ENCODE results near the gene GATAD1.
A peak's percentile ranks its signal among the peaks of the same experiment; 100 is the strongest.

Gene GATAD1, protein sequence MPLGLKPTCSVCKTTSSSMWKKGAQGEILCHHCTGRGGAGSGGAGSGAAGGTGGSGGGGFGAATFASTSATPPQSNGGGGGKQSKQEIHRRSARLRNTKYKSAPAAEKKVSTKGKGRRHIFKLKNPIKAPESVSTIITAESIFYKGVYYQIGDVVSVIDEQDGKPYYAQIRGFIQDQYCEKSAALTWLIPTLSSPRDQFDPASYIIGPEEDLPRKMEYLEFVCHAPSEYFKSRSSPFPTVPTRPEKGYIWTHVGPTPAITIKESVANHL

DNA sequence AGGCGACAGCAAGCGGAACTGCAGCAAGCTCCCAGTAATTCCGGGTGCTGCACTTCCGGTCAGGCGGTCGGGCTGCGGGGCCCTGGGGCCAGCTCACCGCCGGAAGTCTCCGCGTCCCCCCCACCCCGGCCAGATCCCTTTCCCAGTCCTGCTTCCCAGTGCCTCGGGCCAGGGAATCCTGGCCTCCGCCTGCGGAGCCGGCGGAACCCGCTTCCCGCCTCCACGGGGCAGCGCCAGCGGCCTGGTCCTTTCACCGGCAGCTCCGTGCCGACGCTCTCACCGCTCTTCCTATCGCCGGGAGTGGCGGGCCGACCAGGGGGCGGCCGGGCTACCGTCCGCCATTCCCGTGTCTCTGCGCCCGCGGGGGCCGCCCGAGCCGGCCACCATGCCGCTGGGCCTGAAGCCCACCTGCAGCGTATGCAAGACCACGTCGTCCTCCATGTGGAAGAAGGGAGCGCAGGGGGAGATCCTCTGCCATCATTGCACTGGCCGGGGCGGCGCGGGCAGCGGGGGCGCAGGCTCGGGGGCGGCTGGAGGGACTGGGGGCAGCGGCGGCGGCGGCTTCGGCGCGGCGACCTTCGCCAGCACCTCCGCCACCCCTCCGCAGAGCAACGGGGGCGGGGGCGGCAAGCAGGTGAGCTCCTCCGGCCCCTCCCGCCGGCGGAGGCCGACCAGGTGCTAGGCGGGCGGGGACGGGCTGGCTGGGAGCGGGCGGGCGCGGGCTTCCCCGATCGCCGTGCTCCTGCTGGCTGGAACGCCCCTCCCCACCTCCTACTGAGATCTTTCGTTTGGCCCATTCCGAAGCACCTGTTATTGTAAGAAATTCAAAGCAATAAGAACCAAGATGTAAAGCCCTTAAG, at the start of gene GATAD1:
GATAD1 (plus strand) TSS at position 138 of the 860 bp plus-strand sequence; CDS start at position 386, 248 bp downstream.
- TF ChIP-seq, protein P1, sequence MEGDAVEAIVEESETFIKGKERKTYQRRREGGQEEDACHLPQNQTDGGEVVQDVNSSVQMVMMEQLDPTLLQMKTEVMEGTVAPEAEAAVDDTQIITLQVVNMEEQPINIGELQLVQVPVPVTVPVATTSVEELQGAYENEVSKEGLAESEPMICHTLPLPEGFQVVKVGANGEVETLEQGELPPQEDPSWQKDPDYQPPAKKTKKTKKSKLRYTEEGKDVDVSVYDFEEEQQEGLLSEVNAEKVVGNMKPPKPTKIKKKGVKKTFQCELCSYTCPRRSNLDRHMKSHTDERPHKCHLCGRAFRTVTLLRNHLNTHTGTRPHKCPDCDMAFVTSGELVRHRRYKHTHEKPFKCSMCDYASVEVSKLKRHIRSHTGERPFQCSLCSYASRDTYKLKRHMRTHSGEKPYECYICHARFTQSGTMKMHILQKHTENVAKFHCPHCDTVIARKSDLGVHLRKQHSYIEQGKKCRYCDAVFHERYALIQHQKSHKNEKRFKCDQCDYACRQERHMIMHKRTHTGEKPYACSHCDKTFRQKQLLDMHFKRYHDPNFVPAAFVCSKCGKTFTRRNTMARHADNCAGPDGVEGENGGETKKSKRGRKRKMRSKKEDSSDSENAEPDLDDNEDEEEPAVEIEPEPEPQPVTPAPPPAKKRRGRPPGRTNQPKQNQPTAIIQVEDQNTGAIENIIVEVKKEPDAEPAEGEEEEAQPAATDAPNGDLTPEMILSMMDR (IDR thresholded peaks at IDR 0.05; ENCODE audit: borderline replicate concordance, control extremely low read depth, extremely low read depth, insufficient read depth, missing control alignments), result peak; percentile 83
- in situ Hi-C loops (cut with MboI; ENCODE audit: low sequenced_read_pairs, unreplicated experiment), result loop anchor here (10.0 kb wide), 1 partner anchor 623 kb away; no protein-coding TSS in a partner anchor
- peak; percentile 91 for DNase-seq (ENCODE audit: low spot score)

DNA sequence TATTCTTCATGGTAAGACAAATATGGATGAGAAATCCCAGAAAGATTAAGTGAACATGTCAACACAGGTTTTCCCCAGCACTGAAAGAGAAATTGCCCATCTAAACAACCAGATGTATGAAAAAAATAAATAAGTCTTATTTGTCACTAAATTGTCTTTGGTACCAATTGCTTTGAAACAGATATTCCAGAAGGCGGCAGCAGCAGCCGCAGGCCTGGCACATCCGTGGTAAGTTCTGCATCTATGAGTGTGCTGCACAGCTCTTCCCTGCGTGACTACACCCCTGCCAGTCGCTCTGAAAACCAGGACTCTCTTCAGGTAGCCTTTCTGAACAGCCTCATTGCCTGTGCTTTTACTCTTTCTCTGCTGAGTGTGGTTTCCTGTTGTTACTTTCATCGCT, 49.7 kb upstream of the GATAD1 start:
- no peak for DNase-seq (ENCODE audit: low spot score)
- in situ Hi-C loops (cut with MboI; ENCODE audit: low sequenced_read_pairs, unreplicated experiment), result no loop called here
- TF ChIP-seq, protein P1 (IDR thresholded peaks at IDR 0.05; ENCODE audit: borderline replicate concordance, control extremely low read depth, extremely low read depth, insufficient read depth, missing control alignments), result no peak

DNA sequence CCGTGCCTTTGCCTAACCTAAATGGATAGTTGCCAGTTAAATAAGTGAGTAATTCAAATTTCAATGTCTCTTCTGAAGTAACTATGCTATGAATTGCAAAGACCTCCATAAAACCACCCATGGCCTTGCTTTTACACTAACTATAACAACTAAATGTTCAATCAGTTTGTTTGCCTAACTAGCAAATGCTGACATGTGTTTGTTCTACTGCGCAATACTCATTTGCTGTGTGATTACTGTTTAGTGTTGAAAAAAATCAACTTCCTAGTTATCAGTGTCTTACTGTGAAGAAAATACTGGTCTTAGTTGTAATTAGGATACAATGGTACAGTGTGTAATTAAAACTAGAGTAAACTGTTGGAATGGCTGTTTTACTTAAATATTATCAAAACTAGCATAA, 47.3 kb upstream of the GATAD1 start:
- DNase-seq (ENCODE audit: low spot score), result no peak
- TF ChIP-seq, protein P1 (IDR thresholded peaks at IDR 0.05; ENCODE audit: borderline replicate concordance, control extremely low read depth, extremely low read depth, insufficient read depth, missing control alignments), result no peak
- in situ Hi-C loops (cut with MboI; ENCODE audit: low sequenced_read_pairs, unreplicated experiment), result no loop called here

DNA sequence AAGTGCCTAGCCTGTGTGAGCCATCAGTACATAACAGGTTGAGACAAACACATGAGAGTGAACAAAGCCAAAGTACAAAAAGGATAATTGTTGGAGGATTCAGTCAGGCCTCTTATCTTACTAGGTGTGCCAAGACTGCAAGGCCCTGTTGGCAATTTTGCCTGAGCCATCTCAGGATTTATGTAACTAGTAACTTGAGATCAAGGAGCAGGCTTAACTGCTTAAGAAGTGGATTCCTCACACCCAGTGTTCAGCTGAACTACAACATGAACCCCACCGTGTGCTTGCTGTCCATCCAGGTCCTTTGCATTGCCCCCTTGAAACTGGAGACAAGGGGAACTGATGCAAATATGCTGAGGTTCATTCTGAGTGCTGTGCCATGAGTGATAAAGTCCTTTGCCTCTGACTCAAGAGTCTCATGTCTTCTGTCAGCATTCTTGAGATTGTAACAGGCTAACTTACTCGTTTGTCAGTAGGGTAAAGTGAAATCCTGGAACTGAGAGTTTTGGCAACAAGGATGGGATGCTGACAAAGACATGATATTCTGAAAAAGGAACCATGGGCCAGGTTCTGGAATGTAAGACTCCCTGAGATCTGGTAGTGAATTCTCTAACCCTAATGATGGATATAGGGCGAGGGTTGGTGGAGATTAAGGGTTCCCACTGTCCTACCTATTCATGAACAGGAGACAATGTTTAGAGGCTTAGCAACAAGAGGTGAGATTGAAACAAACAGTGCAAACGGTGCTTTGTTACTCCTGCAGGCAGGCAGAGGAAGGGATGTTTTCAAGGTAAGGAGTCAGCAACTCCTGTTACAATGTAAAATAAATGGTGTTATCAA, 44.1 kb upstream of the GATAD1 start:
- TF ChIP-seq, protein P1 (IDR thresholded peaks at IDR 0.05; ENCODE audit: borderline replicate concordance, control extremely low read depth, extremely low read depth, insufficient read depth, missing control alignments), result no peak
- no peak for DNase-seq (ENCODE audit: low spot score)
- in situ Hi-C loops (cut with MboI; ENCODE audit: low sequenced_read_pairs, unreplicated experiment), result no loop called here

DNA sequence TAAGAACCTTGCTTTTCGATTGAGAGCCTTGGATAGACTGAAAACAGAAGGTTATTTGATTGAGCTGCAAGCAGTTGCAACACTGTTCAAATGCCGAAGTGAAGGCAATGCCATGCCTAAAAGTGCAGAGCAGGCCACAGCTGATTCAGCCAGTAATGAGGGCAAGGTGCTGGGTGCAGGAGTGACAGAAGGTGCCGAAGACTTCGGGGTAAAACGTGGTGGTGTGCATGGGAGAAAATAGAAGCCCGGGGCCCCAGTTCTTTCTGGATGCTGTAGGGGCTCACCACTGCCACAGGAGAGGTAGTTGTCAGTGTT, 43.6 kb upstream of the GATAD1 start:
- TF ChIP-seq, protein P1 (IDR thresholded peaks at IDR 0.05; ENCODE audit: borderline replicate concordance, control extremely low read depth, extremely low read depth, insufficient read depth, missing control alignments), result no peak
- no peak for DNase-seq (ENCODE audit: low spot score)
- in situ Hi-C loops (cut with MboI; ENCODE audit: low sequenced_read_pairs, unreplicated experiment), result no loop called here

DNA sequence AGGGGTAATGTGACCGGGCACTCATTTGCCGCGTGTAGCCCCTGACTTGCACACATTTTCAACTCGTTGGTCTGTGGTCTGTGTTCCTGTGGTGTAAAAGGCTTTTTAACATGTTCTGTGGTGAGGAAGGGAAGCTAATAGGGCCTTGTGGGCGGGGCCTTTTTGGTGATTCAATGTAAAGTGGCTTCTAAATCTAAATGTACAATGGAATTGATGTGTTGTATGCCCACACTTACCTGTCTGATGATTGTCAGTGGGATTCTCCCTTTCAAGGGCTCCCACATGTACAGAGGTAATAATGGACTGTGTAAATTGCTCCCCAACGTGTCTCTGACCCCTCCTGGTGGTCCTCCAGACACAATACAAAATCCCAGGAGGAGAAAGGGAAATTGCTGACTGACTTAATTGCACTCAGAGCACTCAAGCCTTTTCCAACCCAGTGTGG, 43.1 kb upstream of the GATAD1 start:
- DNase-seq (ENCODE audit: low spot score), result no peak
- TF ChIP-seq, protein P1 (IDR thresholded peaks at IDR 0.05; ENCODE audit: borderline replicate concordance, control extremely low read depth, extremely low read depth, insufficient read depth, missing control alignments), result no peak
- in situ Hi-C loops (cut with MboI; ENCODE audit: low sequenced_read_pairs, unreplicated experiment), result no loop called here

Data from GM13976 (cell line).